ENCODE results near the gene TAAR2. TPM values are rescaled to one million over a fixed set of nuclear protein-coding genes. Genes with fewer than 3 reads are reported as not detected.

The TAAR2 gene
- total and polyA plus RNA-seq, 2 donors (not counting 1 experiment from before 2014, with no cell fraction given) = not detected

- ATAC-seq (ENCODE audit: low read depth) (no peak), DNase-seq (no peak)
- Histone ChIP-seq H3K27me3 (replicated peaks in 1 of 4; ENCODE audit: control extremely low read depth in 1 of 4, control insufficient read depth in 3 of 4, insufficient read depth in 4 of 4, low read length in 3 of 4) (peaks cover 0 to 11% (median 0%) of the 10 kb centered on the region in 4 experiments), H3K36me3 (replicated peaks in 1 of 2; ENCODE audit: control extremely low read depth in 1 of 2, control insufficient read depth in 1 of 2, extremely low read depth in 1 of 2, insufficient read depth in 2 of 2, low read length in 1 of 2) (no peaks in the 10 kb centered on the region), H3K27ac (ENCODE audit: low read length in 2 of 2) (no peak overlapping the region), H3K4me3 (ENCODE audit: control extremely low read depth in 1 of 5, extremely low read depth in 1 of 5, insufficient read depth in 1 of 5, low read depth in 2 of 5, low read length in 4 of 5) (no peak overlapping the region), H4K20me1 (ENCODE audit: control insufficient read depth, insufficient read depth, low read length, poor library complexity, severe bottlenecking) (no peaks in the 10 kb centered on the region), H3K9me3 (ENCODE audit: control extremely low read depth in 1 of 3, control insufficient read depth in 2 of 3, insufficient read depth in 1 of 3, low read length in 2 of 3) (peaks cover 0 to 3% (median 3%) of the 10 kb centered on the region in 3 donors), H2AFZ (ENCODE audit: insufficient read depth, low read depth, low read length, poor library complexity, severe bottlenecking) (no peak overlapping the region), H3K4me1 (ENCODE audit: control insufficient read depth in 2 of 2, insufficient read depth in 2 of 2, low read length in 2 of 2) (no peaks in the 10 kb centered on the region), H3K9ac (ENCODE audit: low read length) (no peak overlapping the region), H3K79me2 (ENCODE audit: control insufficient read depth, insufficient read depth, low read length) (no peaks in the 10 kb centered on the region), H3K4me2 (replicated peaks; ENCODE audit: low read depth, low read length, poor library complexity, severe bottlenecking) (no peak overlapping the region)
- no peak for TF ChIP-seq EZH2 (IDR thresholded peaks at IDR 0.05; ENCODE audit: borderline replicate concordance, insufficient read depth, low read depth, low read length, poor library complexity, severe bottlenecking)
- TF ChIP-seq CTCF (IDR thresholded peaks at IDR 0.05) = no peak
- Mint-ChIP-seq H3K27ac (no peak overlapping the region), H3K4me3 (no peak overlapping the region), H3K9me3 (ENCODE audit: insufficient read depth) (no peaks in the 10 kb centered on the region), H3K4me1 (no peaks in the 10 kb centered on the region), H3K27me3 (peaks cover 30% of the 10 kb centered on the region)
- intact Hi-C loops (cut with micrococcal nuclease) = no loop called here
- no CpG with 5 or more reads among the region's 1 CpG for WGBS (ENCODE audit: insufficient coverage)
- ChIA-PET POLR2A (no interaction called here), CTCF (no interaction called here)
Observed at GRCh38 chr6:132584698-132585097, 39.4 kb downstream of the TAAR2 start.

DNA sequence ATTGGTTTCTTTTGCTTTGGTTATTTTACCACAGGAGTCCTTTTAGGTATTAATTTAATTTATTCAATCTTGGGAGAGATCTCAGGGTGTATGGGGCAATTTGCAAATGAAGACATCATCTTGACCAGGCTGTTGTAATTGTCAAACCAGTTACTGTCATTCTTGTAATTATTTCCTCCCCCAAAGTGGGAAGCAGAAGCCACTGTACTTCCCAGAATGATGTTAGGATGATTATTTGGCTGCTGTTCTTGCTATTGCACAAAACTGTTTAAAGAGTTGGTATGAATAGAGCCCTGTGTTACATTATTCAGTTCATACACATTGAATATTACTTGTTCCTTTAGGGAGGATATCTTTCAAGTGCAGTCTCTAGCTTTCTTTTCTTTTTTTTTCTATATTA is 52.3 kb downstream of the TAAR2 start:
- CTCF ChIA-PET = interaction anchor here (1.0 kb wide), 1 partner anchor 292 kb away, joined by 3 read pairs; no protein-coding TSS in a partner anchor

More for the DNA sequence above, 52.3 kb downstream of the TAAR2 start:
- Histone ChIP-seq H3K27me3 (replicated peaks in 1 of 4; ENCODE audit: control extremely low read depth in 1 of 4, control insufficient read depth in 3 of 4, insufficient read depth in 4 of 4, low read length in 3 of 4) (peaks cover 0 to 6% (median 3%) of the 10 kb centered on the region in 4 experiments), H3K36me3 (replicated peaks in 1 of 2; ENCODE audit: control extremely low read depth in 1 of 2, control insufficient read depth in 1 of 2, extremely low read depth in 1 of 2, insufficient read depth in 2 of 2, low read length in 1 of 2) (no peaks in the 10 kb centered on the region), H3K4me3 (ENCODE audit: control extremely low read depth in 1 of 5, extremely low read depth in 1 of 5, insufficient read depth in 1 of 5, low read depth in 2 of 5, low read length in 4 of 5) (no peak overlapping the region), H4K20me1 (ENCODE audit: control insufficient read depth, insufficient read depth, low read length, poor library complexity, severe bottlenecking) (no peaks in the 10 kb centered on the region), H3K9ac (ENCODE audit: low read length) (no peak overlapping the region), H3K27ac (ENCODE audit: low read length in 2 of 2) (no peak overlapping the region), H2AFZ (ENCODE audit: insufficient read depth, low read depth, low read length, poor library complexity, severe bottlenecking) (no peak overlapping the region), H3K4me1 (ENCODE audit: control insufficient read depth in 2 of 2, insufficient read depth in 2 of 2, low read length in 2 of 2) (no peaks in the 10 kb centered on the region), H3K9me3 (ENCODE audit: control extremely low read depth in 1 of 3, control insufficient read depth in 2 of 3, insufficient read depth in 1 of 3, low read length in 2 of 3) (no peaks in the 10 kb centered on the region), H3K79me2 (ENCODE audit: control insufficient read depth, insufficient read depth, low read length) (no peaks in the 10 kb centered on the region), H3K4me2 (replicated peaks; ENCODE audit: low read depth, low read length, poor library complexity, severe bottlenecking) (no peak overlapping the region)
- H3K4me3 Mint-ChIP-seq = no peak overlapping the region
- ATAC-seq (ENCODE audit: low read depth) (no peak), DNase-seq (no peak)
- peaks cover 36% of the 10 kb centered on the region for H3K27me3 Mint-ChIP-seq
- H3K9me3 Mint-ChIP-seq (ENCODE audit: insufficient read depth) = no peaks in the 10 kb centered on the region
- no peak overlapping the region for H3K27ac Mint-ChIP-seq
- TF ChIP-seq EZH2 (IDR thresholded peaks at IDR 0.05; ENCODE audit: borderline replicate concordance, insufficient read depth, low read depth, low read length, poor library complexity, severe bottlenecking) (no peak), CTCF (IDR thresholded peaks at IDR 0.05) (no peak)
- intact Hi-C loops (cut with micrococcal nuclease) = no loop called here
- POLR2A ChIA-PET = no interaction called here
- no peaks in the 10 kb centered on the region for H3K4me1 Mint-ChIP-seq

All from B cell (primary cell).